GM12874 (cell line): ENCODE data around the gene ZC3H18.

ENCODE experiments used
- CTCF ChIP-seq: IDR thresholded peaks from 2 replicates; pipeline ENCODE4 v1.5.1; 2011; ENCODE audit warnings: low read depth, mild to moderate bottlenecking, control low read depth, low read length, moderate library complexity; ENCODE audit not compliant: insufficient read depth

The ZC3H18 gene

DNA sequence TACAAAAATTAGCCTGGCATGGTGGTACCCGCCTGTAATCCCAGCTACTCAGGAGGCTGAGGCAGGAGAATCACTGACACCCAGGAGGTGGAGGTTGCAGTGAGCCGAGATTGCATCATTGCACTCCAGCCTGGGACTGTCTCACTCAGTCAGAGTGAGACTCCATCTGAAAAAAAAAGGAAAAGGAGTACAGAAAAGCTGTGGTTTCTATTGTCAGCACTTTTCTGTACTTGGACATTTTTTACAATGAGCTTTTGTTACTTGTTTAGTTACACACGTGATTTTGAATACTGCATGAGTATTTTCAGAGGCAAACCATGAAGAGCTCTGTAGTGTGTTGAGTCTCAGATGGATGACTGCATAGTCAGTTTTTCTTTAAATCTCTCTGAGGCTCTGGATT, 26.3 kb downstream of the ZC3H18 start:
- no peak for TF ChIP-seq CTCF

GRCh38 chr16:88597856-88598491, 27.8 kb downstream of the ZC3H18 start:
- no peak for TF ChIP-seq CTCF

DNA sequence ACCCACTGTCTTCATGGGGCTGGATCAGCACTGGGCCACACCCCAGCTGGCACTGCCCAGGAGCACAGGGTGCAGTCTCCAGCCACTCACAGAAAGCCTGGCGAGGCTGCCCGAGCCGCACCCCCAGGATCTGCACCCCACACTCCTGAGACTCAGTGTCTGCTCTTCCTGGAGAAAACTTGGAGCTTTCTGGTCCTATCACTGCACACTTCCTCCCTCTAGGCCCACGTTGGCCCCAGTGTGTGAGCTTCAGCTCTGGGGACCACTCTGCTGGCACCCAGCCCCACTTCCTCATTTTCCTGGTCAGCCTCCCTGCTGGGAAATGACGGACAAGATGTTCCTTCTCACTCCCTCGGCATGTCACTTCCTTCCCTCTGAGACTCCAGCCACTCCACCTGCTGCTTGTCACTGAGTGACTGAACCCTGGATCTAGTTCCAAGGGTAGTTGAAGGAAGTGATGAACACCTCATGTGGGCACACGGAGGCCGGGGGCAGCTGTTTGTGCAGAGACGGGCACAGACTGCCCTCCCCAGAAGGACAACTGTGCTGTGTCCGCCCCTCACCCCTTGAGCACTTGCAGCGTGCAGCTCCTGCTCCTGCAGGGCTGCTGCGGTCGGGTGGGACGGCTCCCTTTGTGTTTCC, 29.0 kb downstream of the ZC3H18 start:
- TF ChIP-seq CTCF: no peak

GRCh38 chr16:88599825-88600538, 29.8 kb downstream of the ZC3H18 start:
- TF ChIP-seq CTCF: no peak

GRCh38 chr16:88600539-88600896, 30.3 kb downstream of the ZC3H18 start:
- TF ChIP-seq CTCF: no peak

GRCh38 chr16:88601313-88602036, 31.3 kb downstream of the ZC3H18 start:
- no peak for TF ChIP-seq CTCF

DNA sequence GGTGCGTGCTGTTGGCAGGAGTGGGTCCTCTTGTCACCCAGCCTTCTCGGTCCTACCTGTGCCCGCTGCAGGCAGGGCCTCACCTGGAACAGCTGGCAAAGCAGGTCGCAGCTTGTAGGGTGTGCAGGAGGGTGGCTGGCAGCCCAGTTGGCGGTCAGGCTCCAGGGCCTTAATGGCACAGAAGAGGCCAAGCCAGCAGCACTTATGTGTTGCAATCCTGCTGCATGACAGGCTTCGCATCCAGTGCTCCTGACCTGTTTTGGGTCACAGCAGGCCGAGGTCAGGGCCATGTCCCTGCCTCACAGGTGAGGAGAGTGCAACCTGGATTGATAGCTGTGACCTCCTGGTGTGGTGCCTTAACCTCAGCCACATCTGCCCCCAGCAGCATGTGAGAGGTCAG, 31.9 kb downstream of the ZC3H18 start:
- no peak for TF ChIP-seq CTCF
